ENCODE results near the gene ZNF12.

GRCh38 chr7:6730343-6730633 is 23.5 kb upstream of the ZNF12 start:
- TF ChIP-seq MAFK (IDR thresholded peaks at IDR 0.05; ENCODE audit: low read depth, low read length) = no peak
- no peak for TF ChIP-seq CTCF (IDR thresholded peaks at IDR 0.05; ENCODE audit: control extremely low read depth in 1 of 3, insufficient read depth in 1 of 3, low read depth in 1 of 3, low read length in 3 of 3)
- TF ChIP-seq SUZ12 (IDR thresholded peaks at IDR 0.05; ENCODE audit: low read length) = no peak
- TF ChIP-seq POLR2A (IDR thresholded peaks at IDR 0.05; ENCODE audit: control extremely low read depth in 1 of 2, low read depth in 2 of 2, low read length in 2 of 2) = no peak
- no peak for TF ChIP-seq EP300 (IDR thresholded peaks at IDR 0.05; ENCODE audit: borderline replicate concordance in 1 of 2, low read depth in 2 of 2, low read length in 2 of 2)
- TF ChIP-seq RAD21 (IDR thresholded peaks at IDR 0.05 in 1 of 2, conservative IDR thresholded peaks at IDR 0.05 in 1 of 2; ENCODE audit: low read depth in 2 of 2, low read length in 2 of 2) = no peak
- TF ChIP-seq TAF1 (IDR thresholded peaks at IDR 0.05; ENCODE audit: low read depth, low read length) = no peak
- TF ChIP-seq MAX (IDR thresholded peaks at IDR 0.05) = no peak
- no peak for TF ChIP-seq TCF12 (IDR thresholded peaks at IDR 0.05; ENCODE audit: low read depth, low read length)
- TF ChIP-seq GABPA (IDR thresholded peaks at IDR 0.05; ENCODE audit: borderline replicate concordance, insufficient read depth, low read length) = no peak
- no peak for TF ChIP-seq E2F6 (IDR thresholded peaks at IDR 0.05)
- TF ChIP-seq POU5F1 (IDR thresholded peaks at IDR 0.05; ENCODE audit: low read depth, low read length) = no peak

All from H1 (cell line).